Left lung (tissue), 10 donors: Measurements from ENCODE around the gene CTPS1. TPM values are rescaled to one million over a fixed set of nuclear protein-coding genes. Genes with fewer than 3 reads are reported as not detected.

ENCODE experiments used
- ATAC-seq: fragments of 200-7000 bp; cut with Tn5 transposase; one replicate; pipeline ENCODE4 v1.9.1; 2020; ENCODE audit warnings: moderate library complexity
- DNase-seq, 4 donors: peaks; one replicate each; pipeline ENCODE4 v3.0.0-alpha.2; 2013 to 2020
- H3K27ac ChIP-seq, 2 donors: fragments of 200-600 bp; sonication (generic) in 1 of 2; one replicate each; pipeline versions ENCODE4 v1.5.0 to v1.8.0; 2020 to 2021
- H3K27me3 ChIP-seq, 2 donors: fragments of 200-600 bp; sonication (generic) in 1 of 2; one replicate each; pipeline versions ENCODE4 v1.5.0 to v1.8.0; 2020 to 2021
- H3K36me3 ChIP-seq, 2 donors: fragments of 200-600 bp; sonication (generic) in 1 of 2; one replicate each; pipeline versions ENCODE4 v1.5.0 to v1.8.0; 2020 to 2021
- H3K4me1 ChIP-seq, 2 donors: fragments of 200-600 bp; one replicate each; pipeline ENCODE4 v1.8.0; 2021
- H3K4me3 ChIP-seq, 2 donors: fragments of 200-600 bp; sonication (generic) in 1 of 2; one replicate each; pipeline versions ENCODE4 v1.5.0 to v1.8.0; 2020 to 2021; ENCODE audit warnings: mild to moderate bottlenecking in 1 of 2
- H3K9me3 ChIP-seq, 2 donors: fragments of 200-600 bp; sonication (generic) in 1 of 2; one replicate each; pipeline versions ENCODE4 v1.5.0 to v1.8.0; 2020 to 2021
- CTCF ChIP-seq, 2 donors: fragments of 200-600 bp; sonication (generic) in 1 of 2; IDR thresholded peaks; one replicate each; pipeline versions ENCODE4 v1.5.0 to v1.8.0; 2021; ENCODE audit warnings: antibody characterized with exemption in 2 of 2
- intact Hi-C, 2 donors: fragments of 100-400 bp; cut with DNase I; formaldehyde crosslinking; loops; one replicate each; pipeline versions ENCODE4 v1.11.2 to v1.14.2; 2022
- polyA plus RNA-seq, 6 donors: library from polyadenylated mRNA; unstranded; fragments of 120-200 nt; gene quantifications; one replicate each; pipeline ENCODE4 v1.2.1, GENCODE V29; 2013; ENCODE audit not compliant: insufficient read length in 6 of 6
- total RNA-seq, 2 donors: library from RNA; stranded (reverse); fragmentation: NEBNext Ultra II Directional; extraction: Animal tissue kit (Norgen Biotek cat#: 25700); gene quantifications; one replicate each; pipeline ENCODE4 v1.2.1, GENCODE V29; 2021
- donor health status: DM: no; HTN: yes; CAD: no.
- donor health status: DM: no; HTN: no; CAD: no.

Gene CTPS1
- total and polyA plus RNA-seq, 8 donors: 19.3 to 39.5 (median 24.1) TPM

- no peak for DNase-seq
- no peak for TF ChIP-seq CTCF (IDR thresholded peaks at IDR 0.05)
- Histone ChIP-seq H3K9me3 (no peaks in the 10 kb centered on the region), H3K4me3 (no peak overlapping the region), H3K27me3 (no peaks in the 10 kb centered on the region), H3K36me3 (peaks cover 3 to 95% of the 10 kb centered on the region in 2 donors), H3K27ac (no peak overlapping the region), H3K4me1 (peaks cover 0 to 17% of the 10 kb centered on the region in 2 donors)
- no peak for ATAC-seq
- intact Hi-C loops: no loop called here
These were observed 30.0 kb downstream of the CTPS1 start for GRCh38 chr1:41009466-41009865.

GRCh38 chr1:41010345-41010744 is 30.8 kb downstream of the CTPS1 start:
- ATAC-seq (no peak), DNase-seq (no peak)
- no peak overlapping the region for H3K4me3 ChIP-seq
- peaks cover 0 to 19% of the 10 kb centered on the region in 2 donors for H3K4me1 ChIP-seq
- no peak overlapping the region for H3K27ac ChIP-seq
- peaks cover 3 to 90% of the 10 kb centered on the region in 2 donors for H3K36me3 ChIP-seq
- no peaks in the 10 kb centered on the region for H3K27me3 ChIP-seq
- H3K9me3 ChIP-seq: no peaks in the 10 kb centered on the region
- no peak for TF ChIP-seq CTCF (IDR thresholded peaks at IDR 0.05)
- intact Hi-C loops: no loop called here

GRCh38 chr1:41013024-41013423 is 33.5 kb downstream of the CTPS1 start:
- peak overlapping the region in 1 of 2 donors; percentile 66 for H3K27ac ChIP-seq
- DNase-seq: no peak
- peaks cover 0 to 19% of the 10 kb centered on the region in 2 donors for H3K4me1 ChIP-seq
- TF ChIP-seq CTCF (IDR thresholded peaks at IDR 0.05): no peak
- intact Hi-C loops: no loop called here
- H3K27me3 ChIP-seq: no peaks in the 10 kb centered on the region
- no peak overlapping the region for H3K4me3 ChIP-seq
- H3K36me3 ChIP-seq: peaks cover 3 to 90% of the 10 kb centered on the region in 2 donors
- no peaks in the 10 kb centered on the region for H3K9me3 ChIP-seq
- no peak for ATAC-seq

GRCh38 chr1:41013796-41014195 is 34.3 kb downstream of the CTPS1 start:
- peak overlapping the region in 1 of 2 donors; percentile 66 for H3K27ac ChIP-seq
- H3K4me3 ChIP-seq: no peak overlapping the region
- peak in 1 of 4 donors; percentile 13 for DNase-seq
- peak; percentile 66 for ATAC-seq
- H3K27me3 ChIP-seq: no peaks in the 10 kb centered on the region
- TF ChIP-seq CTCF (IDR thresholded peaks at IDR 0.05): no peak
- peaks cover 0 to 19% of the 10 kb centered on the region in 2 donors for H3K4me1 ChIP-seq
- intact Hi-C loops: no loop called here
- H3K36me3 ChIP-seq: peaks cover 3 to 87% of the 10 kb centered on the region in 2 donors
- H3K9me3 ChIP-seq: no peaks in the 10 kb centered on the region

GRCh38 chr1:41014871-41015270 is 35.4 kb downstream of the CTPS1 start:
- no peaks in the 10 kb centered on the region for H3K27me3 ChIP-seq
- DNase-seq (no peak), ATAC-seq (no peak)
- intact Hi-C loops: no loop called here
- peaks cover 3 to 76% of the 10 kb centered on the region in 2 donors for H3K36me3 ChIP-seq
- H3K4me3 ChIP-seq: no peak overlapping the region
- H3K9me3 ChIP-seq: no peaks in the 10 kb centered on the region
- no peak overlapping the region for H3K27ac ChIP-seq
- H3K4me1 ChIP-seq: peaks cover 0 to 19% of the 10 kb centered on the region in 2 donors
- no peak for TF ChIP-seq CTCF (IDR thresholded peaks at IDR 0.05)
